HCT116 (cell line): Measurements from ENCODE around the gene CCDC157. TPM values are rescaled to one million over a fixed set of nuclear protein-coding genes. Genes with fewer than 3 reads are reported as not detected.

Experiments used
- ATAC-seq: fragments of 200-7000 bp; cut with Tn5 transposase; 2 replicates; pipeline ENCODE4 v1.9.1; 2020; ENCODE audit warnings: mild to moderate bottlenecking, moderate library complexity
- BruUV-seq: library from RNA; stranded (reverse); fragments of 400-500 nt; replicated peaks from 2 replicates; lab custom pipeline; 2021; lab: Mats Ljungman, UMichigan
- CTCF ChIA-PET: fragments of 300-600 bp; sonication (Branson Sonifier 250); formaldehyde crosslinking; loops from one replicate; lab custom pipeline; 2021; ENCODE audit warnings: antibody characterized with exemption; lab: Charles Lee
- POLR2A ChIA-PET: fragments of 300-600, 350-600 bp; sonication (Branson Sonifier 250); formaldehyde crosslinking; loops from one replicate; lab custom pipeline; 2021; ENCODE audit warnings: antibody characterized with exemption; lab: Charles Lee
- RAD21 ChIA-PET, 2 experiments: fragments of 300-600 bp; sonication (Branson Sonifier 250); formaldehyde crosslinking; loops; one replicate each; lab custom pipeline; 2023; ENCODE audit warnings: low total read pairs in 2 of 2; ENCODE audit not compliant: uncharacterized antibody in 2 of 2, unreplicated experiment in 2 of 2, low non-redundant PET in 1 of 2; lab: Charles Lee
- DNase-seq: peaks from one replicate; pipeline ENCODE4 v3.0.0-alpha.2; 2010; ENCODE audit warnings: low read depth, low spot score
- H2AFZ ChIP-seq: fragments of 200-600 bp; shearing (Covaris generic), sonication (generic); 2 replicates; pipeline ENCODE4 v1.6.1; 2017; ENCODE audit warnings: low read depth, mixed run types, mixed read lengths, antibody characterized with exemption, low read length; ENCODE audit not compliant: poor library complexity, severe bottlenecking
- H3K27ac ChIP-seq: 2 replicates; pipeline ENCODE4 v1.5.1; 2012; ENCODE audit warnings: low read depth, low read length
- H3K27me3 ChIP-seq: fragments of 200-600 bp; sonication (generic); 2 replicates; pipeline ENCODE4 v1.6.1; 2016; ENCODE audit warnings: mixed run types, low read length, mixed read lengths; ENCODE audit not compliant: insufficient read depth
- H3K36me3 ChIP-seq, 2 experiments: fragments of 200-500 bp in 1 of 2; fragments of 200-600 bp in 1 of 2; sonication (Bioruptor generic) in 1 of 2; sonication (generic) in 1 of 2; 2 replicates each; pipeline versions ENCODE4 v1.5.1 to v1.6.1; 2014 to 2016; ENCODE audit warnings: low read length in 2 of 2, inconsistent platforms in 1 of 2, mixed read lengths in 1 of 2, mixed run types in 1 of 2; ENCODE audit not compliant: insufficient read depth in 2 of 2, control insufficient read depth in 1 of 2
- H3K4me1 ChIP-seq, 2 experiments: fragments of 200-600 bp in 1 of 2; sonication (generic) in 1 of 2; 2 replicates each; pipeline versions ENCODE4 v1.5.1 to v1.6.1; 2012 to 2017; ENCODE audit warnings: low read length in 2 of 2, inconsistent platforms in 1 of 2, mild to moderate bottlenecking in 1 of 2, mixed read lengths in 1 of 2, mixed run types in 1 of 2, moderate library complexity in 1 of 2; ENCODE audit not compliant: insufficient read depth in 2 of 2, control insufficient read depth in 1 of 2
- H3K4me2 ChIP-seq: fragments of 200-600 bp; sonication (generic); 2 replicates; pipeline ENCODE4 v1.6.1; 2017; ENCODE audit warnings: mixed run types, low read length, mixed read lengths
- H3K4me3 ChIP-seq, 2 experiments: fragments of 200-600 bp in 1 of 2; sonication (generic) in 1 of 2; replicated peaks in 1 of 2; 2 replicates each; pipeline ENCODE4 v1.5.1; 2011 to 2016; ENCODE audit warnings: low read length in 2 of 2, control low read depth in 1 of 2, low read depth in 1 of 2, mild to moderate bottlenecking in 1 of 2, mixed read lengths in 1 of 2, mixed run types in 1 of 2
- H3K79me2 ChIP-seq: fragments of 200-600 bp; sonication (generic); 2 replicates; pipeline ENCODE4 v1.6.1; 2017; ENCODE audit warnings: mild to moderate bottlenecking, mixed run types, low read length, moderate library complexity, mixed read lengths; ENCODE audit not compliant: insufficient read depth
- H3K9ac ChIP-seq: fragments of 200-600 bp; sonication (generic); 2 replicates; pipeline ENCODE4 v1.6.1; 2016; ENCODE audit warnings: low read length, mixed read lengths
- H3K9me2 ChIP-seq: fragments of 200-600 bp; sonication (generic), shearing (Covaris generic); 2 replicates; pipeline ENCODE4 v1.6.1; 2017; ENCODE audit warnings: mixed run types, mild to moderate bottlenecking, moderate library complexity; ENCODE audit not compliant: insufficient read depth
- H3K9me3 ChIP-seq, 2 experiments: fragments of 200-500 bp in 1 of 2; fragments of 200-600 bp in 1 of 2; sonication (Bioruptor generic) in 1 of 2; sonication (generic) in 1 of 2; 2 replicates each; pipeline ENCODE4 v1.6.1; 2014 to 2017; ENCODE audit warnings: low read length in 2 of 2, mixed read lengths in 2 of 2, inconsistent platforms in 1 of 2, low read depth in 1 of 2, mild to moderate bottlenecking in 1 of 2, mixed run types in 1 of 2, moderate library complexity in 1 of 2; ENCODE audit not compliant: control insufficient read depth in 1 of 2, insufficient read depth in 1 of 2
- H4K20me1 ChIP-seq: fragments of 200-600 bp; sonication (generic), shearing (Covaris generic); 2 replicates; pipeline ENCODE4 v1.6.1; 2017; ENCODE audit warnings: mixed run types, mild to moderate bottlenecking, moderate library complexity; ENCODE audit not compliant: insufficient read depth
- ATF3 ChIP-seq: IDR thresholded peaks from 2 replicates; pipeline ENCODE4 v1.6.1; 2012
- CBX3 ChIP-seq: IDR thresholded peaks from 2 replicates; pipeline ENCODE4 v1.6.1; 2012; ENCODE audit warnings: low read depth
- CTCF ChIP-seq, 3 experiments: fragments of 200-600 bp in 1 of 3; sonication (generic) in 1 of 3; IDR thresholded peaks in 2 of 3; conservative IDR thresholded peaks in 1 of 3; 2 replicates each; pipeline ENCODE4 v1.5.1; 2012 to 2017; ENCODE audit warnings: low read depth in 2 of 3, low read length in 2 of 3, antibody characterized with exemption in 1 of 3, borderline replicate concordance in 1 of 3, control low read depth in 1 of 3, mild to moderate bottlenecking in 1 of 3, mixed read lengths in 1 of 3, mixed run types in 1 of 3, moderate library complexity in 1 of 3; ENCODE audit not compliant: insufficient read depth in 1 of 3
- EGR1 ChIP-seq: IDR thresholded peaks from 2 replicates; pipeline ENCODE4 v1.6.1; 2012; ENCODE audit warnings: low read depth
- EZH2 ChIP-seq: fragments of 200-600 bp; sonication (generic); IDR thresholded peaks from 2 replicates; pipeline ENCODE4 v1.6.1; 2017; ENCODE audit warnings: antibody characterized with exemption, mixed run types
- EZH2phosphoT487 ChIP-seq: fragments of 200-600 bp; IDR thresholded peaks from 2 replicates; pipeline ENCODE4 v1.6.1; 2018; ENCODE audit warnings: antibody characterized with exemption, borderline replicate concordance
- FOSL1 ChIP-seq: IDR thresholded peaks from 2 replicates; pipeline ENCODE4 v1.6.1; 2012; ENCODE audit warnings: low read depth
- MAX ChIP-seq: IDR thresholded peaks from 2 replicates; pipeline ENCODE4 v1.6.1; 2012
- POLR2A ChIP-seq: IDR thresholded peaks from 2 replicates; pipeline ENCODE4 v1.7.0; 2011; ENCODE audit warnings: borderline replicate concordance; ENCODE audit not compliant: insufficient read depth, insufficient read length; ENCODE audit errors: extremely low read depth
- POLR2AphosphoS5 ChIP-seq: IDR thresholded peaks from 2 replicates; pipeline ENCODE4 v1.6.1; 2011; ENCODE audit warnings: mild to moderate bottlenecking, low read depth, low read length, moderate library complexity
- RAD21 ChIP-seq: IDR thresholded peaks from 2 replicates; pipeline ENCODE4 v1.6.1; 2012; ENCODE audit warnings: low read depth, mild to moderate bottlenecking
- SIN3A ChIP-seq: IDR thresholded peaks from 2 replicates; pipeline ENCODE4 v1.6.1; 2012; ENCODE audit warnings: low read depth
- SP1 ChIP-seq: IDR thresholded peaks from 2 replicates; pipeline ENCODE4 v1.6.1; 2012; ENCODE audit warnings: low read depth
- SRF ChIP-seq: IDR thresholded peaks from 2 replicates; pipeline ENCODE4 v1.6.1; 2012; ENCODE audit warnings: low read depth
- TCF7L2 ChIP-seq: IDR thresholded peaks from 2 replicates; pipeline ENCODE4 v1.7.0; 2011; ENCODE audit warnings: borderline replicate concordance, inconsistent platforms; ENCODE audit not compliant: insufficient read depth, insufficient read length; ENCODE audit errors: extremely low read depth
- ZFX ChIP-seq: fragments of 450-650 bp; IDR thresholded peaks from 2 replicates; pipeline ENCODE4 v1.6.1; 2017
- intact Hi-C: fragments of 100-400 bp; cut with micrococcal nuclease; formaldehyde crosslinking; loops from 2 replicates; pipeline ENCODE4 v1.10.0; 2022
- total RNA-seq: library from RNA; stranded (reverse); gene quantifications from one replicate; pipeline ENCODE4 v1.2.1, GENCODE V29; 2021; ENCODE audit not compliant: unreplicated experiment

CCDC157 gene
- total RNA-seq, 1 experiment from 2014 or later = 2.1 TPM

GRCh38 chr22:30333707-30334087, 23.1 kb upstream of the CCDC157 start (continued):
- TF ChIP-seq RAD21 = no peak
- TF ChIP-seq SIN3A = no peak
- TF ChIP-seq ATF3 = no peak
- TF ChIP-seq EGR1 = no peak
- no peak for TF ChIP-seq TCF7L2
- TF ChIP-seq POLR2AphosphoS5 = no peak
- TF ChIP-seq MAX = no peak
- TF ChIP-seq SP1 = no peak
- TF ChIP-seq CBX3 = no peak

GRCh38 chr22:30334646-30335045, 22.2 kb upstream of the CCDC157 start:
- no peak overlapping the region for H3K9ac ChIP-seq
- peaks cover 49 to 74% of the 10 kb centered on the region in 2 experiments; a peak in 3 of 4 replicates for H3K36me3 ChIP-seq
- no peaks in the 10 kb centered on the region for H4K20me1 ChIP-seq
- RAD21 ChIA-PET = no interaction called here
- no peaks in the 10 kb centered on the region for H3K9me2 ChIP-seq
- no peak for TF ChIP-seq EZH2
- TF ChIP-seq CTCF (IDR thresholded peaks at IDR 0.05 in 2 of 3, conservative IDR thresholded peaks at IDR 0.05 in 1 of 3; ENCODE audit: borderline replicate concordance in 1 of 3, insufficient read depth in 1 of 3, low read depth in 2 of 3, low read length in 2 of 3) = no peak
- TF ChIP-seq EZH2phosphoT487 = no peak
- TF ChIP-seq TCF7L2 = no peak
- TF ChIP-seq RAD21 = no peak
- TF ChIP-seq POLR2A = no peak
- TF ChIP-seq FOSL1 = no peak
- TF ChIP-seq ZFX = no peak
- TF ChIP-seq SRF = no peak
- TF ChIP-seq, all 23 proteins: peak for 0
- H3K79me2 ChIP-seq = no peaks in the 10 kb centered on the region
- no TSS peak for BruUV-seq
- ATAC-seq = no peak
- no peaks in the 10 kb centered on the region for H3K4me1 ChIP-seq
- H3K4me2 ChIP-seq = no peak overlapping the region
- H3K27me3 ChIP-seq = no peaks in the 10 kb centered on the region
- no peak for DNase-seq
- intact Hi-C loops = no loop called here
- H3K9me3 ChIP-seq = no peaks in the 10 kb centered on the region
- H3K27ac ChIP-seq = no peak overlapping the region
- no peak overlapping the region for H2AFZ ChIP-seq
- ChIA-PET POLR2A (no interaction called here), CTCF (no interaction called here)
- H3K4me3 ChIP-seq = no peak overlapping the region
